HG03039 (cell line): Measurements from ENCODE around the gene FBLN1.
"Not testable (repeated sequence)": the region's sequence is repeated elsewhere in the genome, so short reads cannot be mapped to it uniquely, and the experiment has no call there.

Source experiments
- ATAC-seq: cut with Tn5 transposase; IDR thresholded peaks from one replicate; pipeline ENCODE4 v1.9.1; 2021; ENCODE audit warnings: mild to moderate bottlenecking, moderate library complexity; ENCODE audit not compliant: unreplicated experiment

FBLN1 gene

GRCh38 chr22:45544588-45545170 is 42.0 kb downstream of the FBLN1 start:
- ATAC-seq = no peak

- no peak for ATAC-seq
These were observed 43.8 kb downstream of the FBLN1 start for GRCh38 chr22:45546333-45547015.

GRCh38 chr22:45547016-45547345 is 44.3 kb downstream of the FBLN1 start:
- ATAC-seq = no peak

GRCh38 chr22:45547731-45548130 is 45.0 kb downstream of the FBLN1 start:
- no peak for ATAC-seq

GRCh38 chr22:45548247-45548840 is 45.7 kb downstream of the FBLN1 start:
- no peak for ATAC-seq

- ATAC-seq = no peak
These were observed 46.5 kb downstream of the FBLN1 start for GRCh38 chr22:45548991-45549761.

GRCh38 chr22:45549762-45550378 is 47.2 kb downstream of the FBLN1 start:
- no peak for ATAC-seq

GRCh38 chr22:45550416-45550815 is 47.7 kb downstream of the FBLN1 start:
- no peak for ATAC-seq

- ATAC-seq = no peak
These were observed 48.2 kb downstream of the FBLN1 start for GRCh38 chr22:45550891-45551290.

GRCh38 chr22:45551310-45552016 is 48.8 kb downstream of the FBLN1 start:
- no peak for ATAC-seq

- no peak for ATAC-seq
These were observed 49.3 kb downstream of the FBLN1 start for GRCh38 chr22:45552017-45552411.

GRCh38 chr22:45552580-45553350 is 50.1 kb downstream of the FBLN1 start:
- no peak for ATAC-seq

GRCh38 chr22:45553351-45554039 is 50.8 kb downstream of the FBLN1 start:
- ATAC-seq = no peak

GRCh38 chr22:45554040-45554406 is 51.3 kb downstream of the FBLN1 start:
- ATAC-seq = no peak

- ATAC-seq = no peak
These were observed 52.2 kb downstream of the FBLN1 start for GRCh38 chr22:45554861-45555260.

GRCh38 chr22:45557926-45558325 is 55.2 kb downstream of the FBLN1 start:
- not testable (repeated sequence) for ATAC-seq

- ATAC-seq = not testable (repeated sequence)
These were observed 57.4 kb downstream of the FBLN1 start for GRCh38 chr22:45560092-45560491.

GRCh38 chr22:45560761-45561160 is 58.1 kb downstream of the FBLN1 start:
- ATAC-seq = not testable (repeated sequence)

GRCh38 chr22:45562102-45562501 is 59.4 kb downstream of the FBLN1 start:
- no peak for ATAC-seq
